ENCODE data around the gene RASGRP1. TPM values are rescaled to one million over a fixed set of nuclear protein-coding genes. Genes with fewer than 3 reads are reported as not detected.

RASGRP1 gene
- 9.0 and 15.1 TPM in 2 replicates for total RNA-seq (2022)
- percentile 62 among the genes with signal in this experiment for Bru-seq, nascent RNA
- percentile 56 among the genes with signal in this experiment for BruChase-seq, experiment 1, labeled RNA remaining after a 6-hour chase
- BruChase-seq, experiment 2, labeled RNA remaining after a 2-hour chase, result percentile 66 among the genes with signal in this experiment
- long read RNA-seq, full-length matches to known transcripts, result 1 of 13 reads
- long read RNA-seq, partial matches to known transcripts, result 0 of 13 reads
- long read RNA-seq, other reads (novel, unspliced or antisense), result 12 of 13 reads

- BruUV-seq (replicated peaks), result no TSS peak
- H3K27ac Mint-ChIP-seq (ENCODE audit: unreplicated experiment), result no peak within 1 kb of the TSS
- no peaks in the 10 kb centered on the region for H3K9me3 Mint-ChIP-seq (ENCODE audit: low read depth, unreplicated experiment)
- TF ChIP-seq, protein P1, sequence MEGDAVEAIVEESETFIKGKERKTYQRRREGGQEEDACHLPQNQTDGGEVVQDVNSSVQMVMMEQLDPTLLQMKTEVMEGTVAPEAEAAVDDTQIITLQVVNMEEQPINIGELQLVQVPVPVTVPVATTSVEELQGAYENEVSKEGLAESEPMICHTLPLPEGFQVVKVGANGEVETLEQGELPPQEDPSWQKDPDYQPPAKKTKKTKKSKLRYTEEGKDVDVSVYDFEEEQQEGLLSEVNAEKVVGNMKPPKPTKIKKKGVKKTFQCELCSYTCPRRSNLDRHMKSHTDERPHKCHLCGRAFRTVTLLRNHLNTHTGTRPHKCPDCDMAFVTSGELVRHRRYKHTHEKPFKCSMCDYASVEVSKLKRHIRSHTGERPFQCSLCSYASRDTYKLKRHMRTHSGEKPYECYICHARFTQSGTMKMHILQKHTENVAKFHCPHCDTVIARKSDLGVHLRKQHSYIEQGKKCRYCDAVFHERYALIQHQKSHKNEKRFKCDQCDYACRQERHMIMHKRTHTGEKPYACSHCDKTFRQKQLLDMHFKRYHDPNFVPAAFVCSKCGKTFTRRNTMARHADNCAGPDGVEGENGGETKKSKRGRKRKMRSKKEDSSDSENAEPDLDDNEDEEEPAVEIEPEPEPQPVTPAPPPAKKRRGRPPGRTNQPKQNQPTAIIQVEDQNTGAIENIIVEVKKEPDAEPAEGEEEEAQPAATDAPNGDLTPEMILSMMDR (IDR thresholded peaks at IDR 0.05; ENCODE audit: unreplicated experiment), result no peak
- H3K4me3 Mint-ChIP-seq (ENCODE audit: low read depth, unreplicated experiment), result peak within 1 kb of the TSS; percentile 77
- H3K4me1 Mint-ChIP-seq (ENCODE audit: low read depth, unreplicated experiment), result peaks cover 9% of the 10 kb centered on the region
- H3K36me3 Mint-ChIP-seq (ENCODE audit: insufficient read depth, unreplicated experiment), result peaks cover 13% of the 10 kb centered on the region
- DNase-seq, result peak; percentile 75
- CTCF ChIA-PET, result interaction anchor here (0.9 to 1.5 kb wide), 9 partner anchors 9 to 126 kb away, joined by 3 to 20 read pairs (median 4); no protein-coding TSS in a partner anchor
- intact Hi-C loops (cut with micrococcal nuclease; ENCODE audit: unreplicated experiment), result loop anchor here (5.0 kb wide), 1 partner anchor 118 kb away; no protein-coding TSS in a partner anchor
- no peaks in the 10 kb centered on the region for H3K27me3 Mint-ChIP-seq (ENCODE audit: unreplicated experiment)
Measured at GRCh38 chr15:38564557-38565286, at the start of gene RASGRP1. RASGRP1 (minus strand) TSS chr15:38564814; CDS start chr15:38564628, 186 bp downstream.

GRCh38 chr15:38613085-38613484 is 48.5 kb upstream of the RASGRP1 start:
- H3K9me3 Mint-ChIP-seq (ENCODE audit: low read depth, unreplicated experiment), result no peaks in the 10 kb centered on the region
- TF ChIP-seq, protein P1 (IDR thresholded peaks at IDR 0.05; ENCODE audit: unreplicated experiment), result no peak
- no peak for DNase-seq
- no peaks in the 10 kb centered on the region for H3K36me3 Mint-ChIP-seq (ENCODE audit: insufficient read depth, unreplicated experiment)
- CTCF ChIA-PET, result no interaction called here
- H3K27ac Mint-ChIP-seq (ENCODE audit: unreplicated experiment), result no peak overlapping the region
- intact Hi-C loops (cut with micrococcal nuclease; ENCODE audit: unreplicated experiment), result no loop called here
- no TSS peak for BruUV-seq (replicated peaks)
- H3K27me3 Mint-ChIP-seq (ENCODE audit: unreplicated experiment), result no peaks in the 10 kb centered on the region
- H3K4me1 Mint-ChIP-seq (ENCODE audit: low read depth, unreplicated experiment), result no peaks in the 10 kb centered on the region
- H3K4me3 Mint-ChIP-seq (ENCODE audit: low read depth, unreplicated experiment), result no peak overlapping the region

DNA sequence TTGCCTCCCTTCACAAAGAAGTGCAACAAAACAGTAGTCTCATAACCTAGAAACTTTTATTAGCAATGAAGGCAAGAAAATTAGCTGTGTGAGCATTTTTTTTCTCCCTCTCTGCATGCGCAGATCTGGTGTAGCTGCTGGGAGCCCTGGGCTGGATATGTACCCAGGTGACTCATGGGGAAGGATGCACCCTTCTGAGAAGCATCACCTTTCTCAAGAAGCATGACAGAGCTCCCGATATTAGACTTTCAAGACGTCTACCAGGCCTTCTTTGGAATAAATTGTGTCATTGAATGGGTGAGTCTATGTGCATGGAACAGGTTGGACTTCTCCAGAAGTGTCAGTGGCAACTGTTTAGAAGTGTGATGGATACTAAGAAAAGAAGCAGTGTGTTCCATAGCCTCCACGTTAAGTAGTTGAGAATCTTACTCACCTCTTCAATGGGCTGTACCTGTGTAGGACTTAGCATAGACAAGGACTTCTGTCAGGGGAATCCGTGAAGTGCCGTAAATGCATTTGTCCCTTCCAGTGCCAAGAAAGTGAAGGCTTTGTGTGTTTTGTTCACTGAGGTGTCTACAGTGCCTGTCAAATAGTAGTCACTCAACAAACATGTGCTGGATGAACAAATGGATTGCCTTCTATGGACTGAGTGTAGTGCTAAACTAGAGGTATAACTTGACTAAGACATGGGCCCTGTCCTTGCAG is 47.7 kb upstream of the RASGRP1 start:
- H3K27ac Mint-ChIP-seq (ENCODE audit: unreplicated experiment), result no peak overlapping the region
- H3K36me3 Mint-ChIP-seq (ENCODE audit: insufficient read depth, unreplicated experiment), result no peaks in the 10 kb centered on the region
- intact Hi-C loops (cut with micrococcal nuclease; ENCODE audit: unreplicated experiment), result no loop called here
- H3K4me3 Mint-ChIP-seq (ENCODE audit: low read depth, unreplicated experiment), result no peak overlapping the region
- no peak for DNase-seq
- TF ChIP-seq, protein P1 (IDR thresholded peaks at IDR 0.05; ENCODE audit: unreplicated experiment), result no peak
- no TSS peak for BruUV-seq (replicated peaks)
- H3K27me3 Mint-ChIP-seq (ENCODE audit: unreplicated experiment), result no peaks in the 10 kb centered on the region
- H3K9me3 Mint-ChIP-seq (ENCODE audit: low read depth, unreplicated experiment), result no peaks in the 10 kb centered on the region
- CTCF ChIA-PET, result no interaction called here
- H3K4me1 Mint-ChIP-seq (ENCODE audit: low read depth, unreplicated experiment), result no peaks in the 10 kb centered on the region

- Mint-ChIP-seq H3K9me3 (ENCODE audit: low read depth, unreplicated experiment) (no peaks in the 10 kb centered on the region), H3K27me3 (ENCODE audit: unreplicated experiment) (no peaks in the 10 kb centered on the region), H3K4me3 (ENCODE audit: low read depth, unreplicated experiment) (no peak overlapping the region), H3K4me1 (ENCODE audit: low read depth, unreplicated experiment) (no peaks in the 10 kb centered on the region), H3K27ac (ENCODE audit: unreplicated experiment) (no peak overlapping the region), H3K36me3 (ENCODE audit: insufficient read depth, unreplicated experiment) (no peaks in the 10 kb centered on the region)
- BruUV-seq (replicated peaks), result no TSS peak
- TF ChIP-seq, protein P1 (IDR thresholded peaks at IDR 0.05; ENCODE audit: unreplicated experiment), result no peak
- DNase-seq, result no peak
- CTCF ChIA-PET, result no interaction called here
- intact Hi-C loops (cut with micrococcal nuclease; ENCODE audit: unreplicated experiment), result no loop called here
Measured at GRCh38 chr15:38611228-38611627, 46.6 kb upstream of the RASGRP1 start.

All from Calu3 (cell line).